Activated naive CD4-positive, alpha-beta T cell treated with anti-CD3 and anti-CD28 coated beads, Interleukin-2, amount 10 ng/mL, durations not matched to agents 7 days and 5 days (primary cell): ENCODE measurements around the gene GPR173.

Experiments
- CTCF ChIA-PET: fragments of 350-600 bp; sonication (Branson Sonifier 250); formaldehyde crosslinking; loops from one replicate; lab custom pipeline; 2021; ENCODE audit warnings: antibody characterized with exemption; lab: Charles Lee
- DNase-seq: peaks from one replicate; pipeline ENCODE4 v3.0.0-alpha.2; 2020
- H3K27ac Mint-ChIP-seq: one replicate; pipeline ENCODE4 v1.8.0; 2021; ENCODE audit warnings: mild to moderate bottlenecking, moderate library complexity, mixed read lengths
- H3K27me3 Mint-ChIP-seq: one replicate; pipeline ENCODE4 v1.8.0; 2021; ENCODE audit warnings: mild to moderate bottlenecking, mixed read lengths
- H3K36me3 Mint-ChIP-seq: one replicate; pipeline ENCODE4 v1.8.0; 2021; ENCODE audit warnings: mixed read lengths
- H3K4me1 Mint-ChIP-seq: one replicate; pipeline ENCODE4 v1.8.0; 2021; ENCODE audit warnings: mixed read lengths
- H3K4me3 Mint-ChIP-seq: one replicate; pipeline ENCODE4 v1.8.0; 2021; ENCODE audit warnings: mild to moderate bottlenecking, moderate library complexity, mixed read lengths
- H3K9me3 Mint-ChIP-seq: one replicate; pipeline ENCODE4 v1.8.0; 2021; ENCODE audit warnings: mixed read lengths

Gene GPR173

GRCh38 chrX:53039236-53039635 lies 9.4 kb upstream of the GPR173 start:
- Mint-ChIP-seq H3K4me1 (no peaks in the 10 kb centered on the region), H3K36me3 (no peaks in the 10 kb centered on the region), H3K4me3 (no peak overlapping the region), H3K27me3 (peaks cover 15% of the 10 kb centered on the region), H3K27ac (no peak overlapping the region), H3K9me3 (no peaks in the 10 kb centered on the region)
- CTCF ChIA-PET: no interaction called here
- DNase-seq: no peak

GRCh38 chrX:53044995-53045394 lies 3.6 kb upstream of the GPR173 start:
- Mint-ChIP-seq H3K9me3 (no peaks in the 10 kb centered on the region), H3K27me3 (peaks cover 24% of the 10 kb centered on the region), H3K27ac (no peak overlapping the region), H3K4me3 (no peak overlapping the region), H3K4me1 (no peaks in the 10 kb centered on the region), H3K36me3 (no peaks in the 10 kb centered on the region)
- CTCF ChIA-PET: no interaction called here
- DNase-seq: no peak

GRCh38 chrX:53047228-53047627 lies 1.4 kb upstream of the GPR173 start:
- CTCF ChIA-PET: no interaction called here
- H3K4me3 Mint-ChIP-seq: no peak overlapping the region
- no peaks in the 10 kb centered on the region for H3K4me1 Mint-ChIP-seq
- no peak for DNase-seq
- H3K27ac Mint-ChIP-seq: no peak overlapping the region
- H3K36me3 Mint-ChIP-seq: no peaks in the 10 kb centered on the region
- H3K9me3 Mint-ChIP-seq: no peaks in the 10 kb centered on the region
- H3K27me3 Mint-ChIP-seq: peaks cover 26% of the 10 kb centered on the region

DNA sequence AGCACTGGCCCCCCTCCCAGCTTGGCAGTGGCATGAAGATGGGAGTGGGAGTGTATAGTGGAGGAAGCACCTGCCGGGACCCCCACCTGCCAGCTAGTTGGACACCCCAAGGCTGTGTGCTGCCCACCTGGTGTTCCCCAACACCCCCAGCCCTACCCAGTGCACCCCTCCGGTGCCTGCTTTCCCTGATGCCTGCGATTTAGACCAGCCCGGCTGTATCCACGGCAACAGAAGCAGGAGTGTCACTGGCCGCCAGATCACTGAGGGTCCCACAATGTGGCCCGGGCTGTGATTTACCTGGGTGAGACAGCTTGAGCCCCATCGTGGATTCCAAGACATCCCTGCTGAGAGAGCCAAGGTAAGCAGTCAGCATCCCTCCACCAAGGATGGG lies 533 bp downstream of the GPR173 start:
- Mint-ChIP-seq H3K4me3 (no peak overlapping the region), H3K4me1 (peaks cover 3% of the 10 kb centered on the region), H3K9me3 (no peaks in the 10 kb centered on the region), H3K36me3 (no peaks in the 10 kb centered on the region), H3K27ac (no peak overlapping the region), H3K27me3 (peaks cover 23% of the 10 kb centered on the region)
- CTCF ChIA-PET: no interaction called here
- DNase-seq: no peak

DNA sequence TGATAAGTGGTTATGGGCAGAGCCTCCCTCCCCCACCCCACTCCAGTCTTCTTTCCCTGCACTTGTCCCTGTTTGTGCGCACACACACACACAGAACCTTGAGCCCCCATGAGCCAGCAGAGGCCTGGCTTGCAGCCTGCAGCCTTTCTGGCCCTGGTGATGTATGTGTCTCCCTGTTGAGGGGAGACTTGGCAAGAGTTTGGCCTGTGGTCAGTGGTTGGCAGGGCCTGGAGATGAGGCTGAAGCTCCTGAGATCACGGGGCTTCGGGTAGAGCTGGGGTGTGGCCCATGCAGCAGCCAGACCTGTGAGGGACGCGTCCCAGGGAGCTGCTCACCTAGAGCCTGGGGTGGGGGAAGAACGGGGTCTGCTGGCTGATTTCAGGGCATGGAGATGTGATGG lies 2.3 kb downstream of the GPR173 start:
- Mint-ChIP-seq H3K27ac (no peak overlapping the region), H3K4me1 (peaks cover 3% of the 10 kb centered on the region), H3K36me3 (no peaks in the 10 kb centered on the region), H3K9me3 (no peaks in the 10 kb centered on the region), H3K27me3 (peaks cover 16% of the 10 kb centered on the region), H3K4me3 (no peak overlapping the region)
- no peak for DNase-seq
- CTCF ChIA-PET: no interaction called here

GRCh38 chrX:53055244-53055849 lies 6.8 kb downstream of the GPR173 start:
- DNase-seq: no peak
- Mint-ChIP-seq H3K27ac (no peak overlapping the region), H3K27me3 (no peaks in the 10 kb centered on the region), H3K4me1 (peaks cover 3% of the 10 kb centered on the region), H3K9me3 (no peaks in the 10 kb centered on the region), H3K36me3 (no peaks in the 10 kb centered on the region), H3K4me3 (no peak overlapping the region)
- CTCF ChIA-PET: no interaction called here

GRCh38 chrX:53056292-53056691 lies 7.7 kb downstream of the GPR173 start:
- CTCF ChIA-PET: no interaction called here
- Mint-ChIP-seq H3K9me3 (no peaks in the 10 kb centered on the region), H3K27me3 (no peaks in the 10 kb centered on the region), H3K36me3 (no peaks in the 10 kb centered on the region), H3K27ac (no peak overlapping the region), H3K4me3 (no peak overlapping the region), H3K4me1 (peaks cover 3% of the 10 kb centered on the region)
- DNase-seq: no peak

- Mint-ChIP-seq H3K4me3 (no peak overlapping the region), H3K27ac (no peak overlapping the region), H3K9me3 (no peaks in the 10 kb centered on the region), H3K36me3 (no peaks in the 10 kb centered on the region), H3K27me3 (peaks cover 4% of the 10 kb centered on the region), H3K4me1 (no peaks in the 10 kb centered on the region)
- no peak for DNase-seq
- CTCF ChIA-PET: no interaction called here
Measured at GRCh38 chrX:53065104-53065503, 16.5 kb downstream of the GPR173 start.

DNA sequence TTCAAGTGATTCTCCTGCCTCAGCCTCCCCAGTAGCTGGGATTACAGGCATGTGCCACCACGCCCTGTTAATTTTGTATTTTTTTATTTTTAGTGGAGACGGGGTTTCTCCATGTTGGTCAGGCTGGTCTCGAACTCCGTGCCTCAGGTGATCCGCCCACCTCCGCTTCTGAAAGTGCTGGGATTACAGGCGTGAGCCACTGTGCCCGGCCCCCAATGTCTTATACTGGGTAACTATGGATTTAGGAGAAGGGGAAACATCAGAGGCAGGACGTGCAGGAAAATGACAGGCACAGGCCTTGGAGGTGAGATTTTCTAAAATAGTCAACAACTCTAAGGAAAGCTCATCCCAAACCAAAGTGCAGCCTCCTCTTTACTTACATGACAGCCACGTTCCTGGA lies 22.5 kb downstream of the GPR173 start:
- Mint-ChIP-seq H3K27me3 (no peaks in the 10 kb centered on the region), H3K9me3 (no peaks in the 10 kb centered on the region), H3K4me3 (no peak overlapping the region), H3K36me3 (no peaks in the 10 kb centered on the region), H3K27ac (no peak overlapping the region), H3K4me1 (peaks cover 17% of the 10 kb centered on the region)
- DNase-seq: no peak
- CTCF ChIA-PET: interaction anchor here (0.7 to 1.5 kb wide), 3 partner anchors 10 to 120 kb away, joined by 3 to 4 read pairs (median 3); no protein-coding TSS in a partner anchor

- DNase-seq: peak; percentile 71
- CTCF ChIA-PET: interaction anchor here (0.9 to 1.5 kb wide), 4 partner anchors 11 to 119 kb away, joined by 3 to 10 read pairs (median 4); no protein-coding TSS in a partner anchor
- H3K4me3 Mint-ChIP-seq: peak overlapping the region; percentile 70
- peak overlapping the region; percentile 83 for H3K27ac Mint-ChIP-seq
- no peaks in the 10 kb centered on the region for H3K9me3 Mint-ChIP-seq
- no peaks in the 10 kb centered on the region for H3K27me3 Mint-ChIP-seq
- peaks cover 17% of the 10 kb centered on the region for H3K4me1 Mint-ChIP-seq
- H3K36me3 Mint-ChIP-seq: no peaks in the 10 kb centered on the region
Measured at GRCh38 chrX:53071604-53072417, 23.2 kb downstream of the GPR173 start.

DNA sequence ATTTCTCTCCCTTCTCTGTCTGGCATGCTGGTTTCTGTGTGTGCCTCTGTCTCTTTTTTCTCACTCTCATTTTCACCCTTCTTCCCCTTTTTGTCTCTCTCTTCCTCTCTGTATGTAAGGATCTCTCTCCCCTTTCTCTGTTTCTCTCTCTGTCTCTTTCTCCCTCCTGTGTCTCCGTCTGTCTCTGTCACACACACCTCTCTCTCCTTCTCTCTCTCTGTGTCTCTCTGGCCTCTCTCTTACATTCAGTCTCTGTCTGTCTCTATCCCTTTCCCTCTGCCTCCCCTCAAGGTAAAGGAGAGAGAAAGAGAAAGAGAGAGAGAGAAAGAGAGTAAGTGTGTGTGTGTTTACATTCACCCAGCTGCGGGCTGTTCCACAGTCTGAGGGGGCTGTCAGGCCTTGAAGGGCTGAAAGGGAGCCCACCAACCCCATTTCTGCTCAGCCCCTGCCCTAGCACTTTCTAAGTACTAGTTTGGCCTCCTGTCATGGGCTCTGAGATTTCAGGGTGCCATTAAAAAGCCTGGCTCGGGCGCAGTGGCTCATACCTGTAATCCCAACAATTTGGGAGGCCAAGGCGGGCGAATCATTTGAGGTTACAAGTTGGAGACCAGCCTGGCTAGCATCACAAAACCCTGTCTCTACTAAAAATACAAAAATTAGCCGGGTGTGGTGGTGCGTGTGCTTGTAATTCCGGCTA lies 24.0 kb downstream of the GPR173 start:
- no peaks in the 10 kb centered on the region for H3K27me3 Mint-ChIP-seq
- peak overlapping the region; percentile 70 for H3K4me3 Mint-ChIP-seq
- H3K27ac Mint-ChIP-seq: peak overlapping the region; percentile 83
- CTCF ChIA-PET: interaction anchor here (0.9 to 1.5 kb wide), 4 partner anchors 12 to 118 kb away, joined by 3 to 10 read pairs (median 4); no protein-coding TSS in a partner anchor
- peaks cover 17% of the 10 kb centered on the region for H3K4me1 Mint-ChIP-seq
- H3K9me3 Mint-ChIP-seq: no peaks in the 10 kb centered on the region
- no peaks in the 10 kb centered on the region for H3K36me3 Mint-ChIP-seq
- DNase-seq: no peak

- no peaks in the 10 kb centered on the region for H3K27me3 Mint-ChIP-seq
- H3K27ac Mint-ChIP-seq: peak overlapping the region; percentile 75
- CTCF ChIA-PET: no interaction called here
- H3K9me3 Mint-ChIP-seq: no peaks in the 10 kb centered on the region
- DNase-seq: no peak
- no peaks in the 10 kb centered on the region for H3K36me3 Mint-ChIP-seq
- no peak overlapping the region for H3K4me3 Mint-ChIP-seq
- H3K4me1 Mint-ChIP-seq: peaks cover 17% of the 10 kb centered on the region
Measured at GRCh38 chrX:53073115-53073586, 24.6 kb downstream of the GPR173 start.

DNA sequence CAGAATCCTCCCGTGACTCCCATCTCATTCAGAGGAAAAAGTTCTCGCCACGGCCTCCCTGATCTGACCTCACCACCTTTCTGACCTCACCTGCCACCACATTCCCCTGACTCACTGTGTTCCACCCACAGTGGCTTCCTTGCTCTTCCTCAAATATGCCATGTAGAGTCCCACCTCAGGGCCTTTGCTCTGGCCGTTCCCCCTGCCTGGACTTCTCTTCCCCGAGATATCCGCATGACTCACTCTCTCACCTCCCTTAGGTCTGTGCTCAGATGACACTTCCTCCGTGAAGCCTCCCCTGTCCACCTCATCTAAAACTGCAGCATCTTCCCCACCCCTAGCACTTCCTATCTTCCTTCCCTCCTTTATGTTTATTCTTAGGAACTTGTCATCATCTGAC lies 26.4 kb downstream of the GPR173 start:
- Mint-ChIP-seq H3K27ac (peak overlapping the region; percentile 13), H3K36me3 (no peaks in the 10 kb centered on the region), H3K4me3 (no peak overlapping the region), H3K9me3 (no peaks in the 10 kb centered on the region), H3K27me3 (no peaks in the 10 kb centered on the region), H3K4me1 (peaks cover 17% of the 10 kb centered on the region)
- DNase-seq: peak; percentile 35
- CTCF ChIA-PET: no interaction called here

DNA sequence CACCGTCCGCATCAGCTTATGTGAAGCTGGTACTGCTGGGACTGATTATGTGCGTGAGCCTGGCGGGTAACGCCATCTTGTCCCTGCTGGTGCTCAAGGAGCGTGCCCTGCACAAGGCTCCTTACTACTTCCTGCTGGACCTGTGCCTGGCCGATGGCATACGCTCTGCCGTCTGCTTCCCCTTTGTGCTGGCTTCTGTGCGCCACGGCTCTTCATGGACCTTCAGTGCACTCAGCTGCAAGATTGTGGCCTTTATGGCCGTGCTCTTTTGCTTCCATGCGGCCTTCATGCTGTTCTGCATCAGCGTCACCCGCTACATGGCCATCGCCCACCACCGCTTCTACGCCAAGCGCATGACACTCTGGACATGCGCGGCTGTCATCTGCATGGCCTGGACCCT lies 28.1 kb downstream of the GPR173 start:
- no peaks in the 10 kb centered on the region for H3K27me3 Mint-ChIP-seq
- no peak overlapping the region for H3K4me3 Mint-ChIP-seq
- H3K27ac Mint-ChIP-seq: no peak overlapping the region
- no peaks in the 10 kb centered on the region for H3K9me3 Mint-ChIP-seq
- DNase-seq: no peak
- H3K36me3 Mint-ChIP-seq: no peaks in the 10 kb centered on the region
- CTCF ChIA-PET: no interaction called here
- H3K4me1 Mint-ChIP-seq: peaks cover 18% of the 10 kb centered on the region
